GM23338 (cell line): ENCODE data around the gene SIN3B. TPM values are rescaled to one million over a fixed set of nuclear protein-coding genes. Genes with fewer than 3 reads are reported as not detected.

Experiments
- ATAC-seq: fragments of 200-7000 bp; cut with Tn5 transposase; 3 replicates; pipeline ENCODE4 v1.9.1; 2020
- DNase-seq: peaks from one replicate; pipeline ENCODE4 v3.0.0-alpha.2; 2015; ENCODE audit warnings: low spot score
- H2AFZ ChIP-seq: fragments of 200-600 bp; sonication (generic); 2 replicates; pipeline ENCODE4 v1.8.0; 2016; ENCODE audit warnings: antibody characterized with exemption, mild to moderate bottlenecking, moderate library complexity
- H3F3A ChIP-seq: fragments of 200-600 bp; sonication (generic); replicated peaks from 2 replicates; pipeline ENCODE4 v1.8.0; 2017; ENCODE audit warnings: antibody characterized with exemption, mixed run types, low read depth
- H3K27ac ChIP-seq: fragments of 200-600 bp; sonication (generic); 2 replicates; pipeline ENCODE4 v1.6.1; 2016; ENCODE audit warnings: low read depth
- H3K27me3 ChIP-seq: fragments of 200-600 bp; sonication (generic); 2 replicates; pipeline ENCODE4 v1.8.0; 2016; ENCODE audit warnings: mild to moderate bottlenecking, mixed run types, moderate library complexity; ENCODE audit not compliant: insufficient read depth
- H3K36me3 ChIP-seq: fragments of 200-600 bp; sonication (generic); 2 replicates; pipeline ENCODE4 v1.8.0; 2016; ENCODE audit warnings: mild to moderate bottlenecking; ENCODE audit not compliant: insufficient read depth
- H3K4me1 ChIP-seq: fragments of 200-600 bp; sonication (generic); 2 replicates; pipeline ENCODE4 v1.8.0; 2016; ENCODE audit warnings: mild to moderate bottlenecking, moderate library complexity; ENCODE audit not compliant: insufficient read depth
- H3K4me2 ChIP-seq: fragments of 200-600 bp; sonication (generic); 2 replicates; pipeline ENCODE4 v1.7.1; 2017; ENCODE audit warnings: mixed run types
- H3K4me3 ChIP-seq: fragments of 200-600 bp; sonication (generic); 2 replicates; pipeline ENCODE4 v1.6.1; 2016; ENCODE audit warnings: mixed run types
- H3K79me2 ChIP-seq: fragments of 200-600 bp; sonication (generic); replicated peaks from 2 replicates; pipeline ENCODE4 v1.8.0; 2017; ENCODE audit warnings: mild to moderate bottlenecking; ENCODE audit not compliant: insufficient read depth
- H3K9me2 ChIP-seq: fragments of 200-600 bp; sonication (generic); 2 replicates; pipeline ENCODE4 v1.8.0; 2017; ENCODE audit not compliant: insufficient read depth
- H4K20me1 ChIP-seq: fragments of 200-600 bp; sonication (generic); replicated peaks from 2 replicates; pipeline ENCODE4 v1.8.0; 2017; ENCODE audit warnings: mild to moderate bottlenecking; ENCODE audit not compliant: insufficient read depth
- H3K27ac Mint-ChIP-seq: 2 replicates; pipeline ENCODE4 v1.8.0; 2020; ENCODE audit warnings: inconsistent platforms, mild to moderate bottlenecking, moderate library complexity, mixed read lengths
- H3K27me3 Mint-ChIP-seq: 3 replicates; pipeline ENCODE4 v1.8.0; 2022; ENCODE audit warnings: low read depth, mild to moderate bottlenecking, moderate library complexity, mixed read lengths, inconsistent platforms; ENCODE audit not compliant: insufficient read depth, poor library complexity
- H3K36me3 Mint-ChIP-seq: 3 replicates; pipeline ENCODE4 v1.8.0; 2021; ENCODE audit warnings: low read depth, mild to moderate bottlenecking, inconsistent platforms, moderate library complexity, mixed read lengths
- H3K4me1 Mint-ChIP-seq: 3 replicates; pipeline ENCODE4 v1.8.0; 2020; ENCODE audit warnings: mild to moderate bottlenecking, inconsistent platforms, mixed read lengths
- H3K4me3 Mint-ChIP-seq: 3 replicates; pipeline ENCODE4 v1.8.0; 2021; ENCODE audit warnings: moderate library complexity, mild to moderate bottlenecking, inconsistent platforms, mixed read lengths
- H3K9me3 Mint-ChIP-seq: 3 replicates; pipeline ENCODE4 v1.8.0; 2020; ENCODE audit warnings: moderate library complexity, mild to moderate bottlenecking, inconsistent platforms, mixed read lengths
- CREB1 ChIP-seq: fragments of 250-450 bp; sonication (Bioruptor Pico); IDR thresholded peaks from 2 replicates; pipeline ENCODE4 v1.5.0; 2020; ENCODE audit warnings: low read depth, mild to moderate bottlenecking, moderate library complexity
- EZH2 ChIP-seq: fragments of 200-600 bp; sonication (generic); IDR thresholded peaks from one replicate; pipeline ENCODE4 v1.8.0; 2017; ENCODE audit warnings: antibody characterized with exemption, mild to moderate bottlenecking, low read depth; ENCODE audit not compliant: unreplicated experiment
- EZH2phosphoT487 ChIP-seq: fragments of 200-600 bp; sonication (generic); IDR thresholded peaks from one replicate; pipeline ENCODE4 v1.8.1; 2018; ENCODE audit warnings: antibody characterized with exemption; ENCODE audit not compliant: unreplicated experiment
- JUNB ChIP-seq: IDR thresholded peaks from one replicate; pipeline ENCODE4 v1.6.1; 2016; ENCODE audit warnings: antibody characterized with exemption; ENCODE audit not compliant: unreplicated experiment
- POLR2AphosphoS5 ChIP-seq: IDR thresholded peaks from 2 replicates; pipeline ENCODE4 v1.6.1; 2016; ENCODE audit warnings: antibody characterized with exemption, low read depth
- STAT1 ChIP-seq: IDR thresholded peaks from one replicate; pipeline ENCODE4 v1.6.1; 2016; ENCODE audit warnings: antibody characterized with exemption; ENCODE audit not compliant: unreplicated experiment
- ZNF114 ChIP-seq: fragments of 250-450 bp; sonication (Bioruptor Pico); IDR thresholded peaks from 2 replicates; pipeline ENCODE4 v1.5.0; 2020; ENCODE audit warnings: mild to moderate bottlenecking, moderate library complexity
- ZNF331 ChIP-seq: fragments of 250-450 bp; sonication (Bioruptor Pico); IDR thresholded peaks from 2 replicates; pipeline ENCODE4 v1.5.0; 2020; ENCODE audit warnings: low read depth, mild to moderate bottlenecking, moderate library complexity
- polyA plus RNA-seq: library from polyadenylated mRNA; unstranded; fragments of >200 nt; fragmentation: Nextera tagmentation; extraction: Ambion mirVana; gene quantifications from 2 replicates; pipeline ENCODE4 v1.2.1, GENCODE V29; 2016
- total RNA-seq: library from RNA; depleted of rRNA; stranded (reverse); fragments of >200 nt; shearing (Covaris generic); gene quantifications from 2 replicates; pipeline ENCODE4 v1.2.3, GENCODE V29; 2014
- TF ChIP-seq, protein P1 (sequence below), 2 experiments: fragments of 200-600 bp in 1 of 2; sonication (generic) in 1 of 2; conservative IDR thresholded peaks; 2 replicates each; pipeline versions ENCODE4 v1.5.1 to v1.6.1; 2016 to 2017; ENCODE audit warnings: antibody characterized with exemption in 2 of 2, low read depth in 2 of 2, mild to moderate bottlenecking in 2 of 2, moderate library complexity in 1 of 2
- TF ChIP-seq, protein P2 (sequence below): IDR thresholded peaks from 2 replicates; pipeline ENCODE4 v1.6.1; 2016; ENCODE audit warnings: antibody characterized with exemption
- TF ChIP-seq, protein P3 (sequence below): fragments of 250-450 bp; sonication (Bioruptor Pico); IDR thresholded peaks from 2 replicates; pipeline ENCODE4 v1.5.0; 2020; ENCODE audit warnings: mild to moderate bottlenecking, moderate library complexity

The SIN3B gene
- total and polyA plus RNA-seq, 2 experiments from 2014 or later: 37.6 to 68.6 TPM

DNA sequence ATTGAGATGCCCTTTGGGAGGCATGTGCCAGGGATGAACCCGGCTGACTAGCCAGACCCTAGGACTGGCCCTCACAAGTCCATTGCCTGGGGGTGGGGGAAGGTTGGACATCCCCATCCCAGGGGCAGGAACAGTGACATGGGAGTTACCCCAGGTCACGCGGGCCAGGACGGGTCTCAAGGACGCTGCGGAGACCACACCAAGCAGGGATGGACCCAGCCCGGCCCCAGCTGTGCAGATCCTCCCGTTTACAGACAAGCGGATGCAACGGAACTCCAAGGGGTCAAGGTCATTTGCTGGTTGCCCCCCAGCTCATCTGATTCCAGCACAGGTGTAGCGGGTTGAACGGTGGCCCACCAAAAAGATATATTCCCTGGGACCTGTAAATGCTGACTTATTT, 79.6 kb downstream of the SIN3B start:
- Histone ChIP-seq H3K27ac (no peak overlapping the region), H3K79me2 (no peaks in the 10 kb centered on the region), H3K9me2 (no peaks in the 10 kb centered on the region), H3F3A (no peaks in the 10 kb centered on the region), H3K4me3 (no peak overlapping the region), H3K4me1 (no peaks in the 10 kb centered on the region), H3K4me2 (no peak overlapping the region), H2AFZ (no peak overlapping the region), H3K36me3 (no peaks in the 10 kb centered on the region; the same call in 1 of the 2 replicates), H3K27me3 (no peaks in the 10 kb centered on the region), H4K20me1 (no peaks in the 10 kb centered on the region)
- DNase-seq (no peak), ATAC-seq (no peak)
- Mint-ChIP-seq H3K4me3 (no peak overlapping the region), H3K27me3 (peaks cover 2% of the 10 kb centered on the region), H3K4me1 (no peaks in the 10 kb centered on the region), H3K36me3 (peaks cover 18% of the 10 kb centered on the region), H3K27ac (no peak overlapping the region), H3K9me3 (peaks cover 28% of the 10 kb centered on the region)
- TF ChIP-seq ZNF114 (CRISPR knock-in tag) (no peak), EZH2 (no peak), POLR2AphosphoS5 (no peak)

DNA sequence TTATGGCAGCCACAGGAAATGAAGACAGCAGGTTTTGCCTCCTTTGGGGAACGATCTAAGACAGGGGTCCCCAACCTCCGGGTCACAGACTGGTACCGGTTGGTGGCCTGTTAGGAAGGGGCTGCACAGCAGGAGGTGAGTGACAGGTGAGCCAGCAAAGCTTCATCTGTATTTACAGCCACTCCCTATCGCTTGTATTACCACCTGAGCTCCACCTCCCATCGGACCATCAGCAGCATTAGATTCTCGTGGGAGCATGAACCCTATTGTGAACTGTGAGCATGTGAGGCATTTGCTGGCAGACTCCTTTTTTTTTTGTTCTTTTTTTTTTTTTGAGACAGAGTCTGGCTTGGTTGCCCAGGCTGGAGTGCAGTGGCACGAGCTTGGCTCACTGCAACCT, 81.8 kb downstream of the SIN3B start:
- Histone ChIP-seq H3K4me3 (no peak overlapping the region), H3K9me2 (no peaks in the 10 kb centered on the region), H4K20me1 (no peaks in the 10 kb centered on the region), H2AFZ (no peak overlapping the region), H3K4me1 (no peaks in the 10 kb centered on the region), H3F3A (no peaks in the 10 kb centered on the region), H3K27me3 (no peaks in the 10 kb centered on the region), H3K4me2 (no peak overlapping the region), H3K79me2 (no peaks in the 10 kb centered on the region), H3K36me3 (no peaks in the 10 kb centered on the region; the same call in 1 of the 2 replicates), H3K27ac (no peak overlapping the region)
- Mint-ChIP-seq H3K27me3 (peaks cover 2% of the 10 kb centered on the region), H3K9me3 (peaks cover 47% of the 10 kb centered on the region), H3K4me1 (no peaks in the 10 kb centered on the region), H3K36me3 (peaks cover 24% of the 10 kb centered on the region), H3K4me3 (no peak overlapping the region), H3K27ac (no peak overlapping the region)
- DNase-seq (no peak), ATAC-seq (no peak)
- TF ChIP-seq CREB1 (CRISPR knock-in tag): no peak
- TF ChIP-seq ZNF114 (CRISPR knock-in tag): no peak
- no peak for TF ChIP-seq EZH2
- TF ChIP-seq STAT1: no peak
- TF ChIP-seq, protein P1, sequence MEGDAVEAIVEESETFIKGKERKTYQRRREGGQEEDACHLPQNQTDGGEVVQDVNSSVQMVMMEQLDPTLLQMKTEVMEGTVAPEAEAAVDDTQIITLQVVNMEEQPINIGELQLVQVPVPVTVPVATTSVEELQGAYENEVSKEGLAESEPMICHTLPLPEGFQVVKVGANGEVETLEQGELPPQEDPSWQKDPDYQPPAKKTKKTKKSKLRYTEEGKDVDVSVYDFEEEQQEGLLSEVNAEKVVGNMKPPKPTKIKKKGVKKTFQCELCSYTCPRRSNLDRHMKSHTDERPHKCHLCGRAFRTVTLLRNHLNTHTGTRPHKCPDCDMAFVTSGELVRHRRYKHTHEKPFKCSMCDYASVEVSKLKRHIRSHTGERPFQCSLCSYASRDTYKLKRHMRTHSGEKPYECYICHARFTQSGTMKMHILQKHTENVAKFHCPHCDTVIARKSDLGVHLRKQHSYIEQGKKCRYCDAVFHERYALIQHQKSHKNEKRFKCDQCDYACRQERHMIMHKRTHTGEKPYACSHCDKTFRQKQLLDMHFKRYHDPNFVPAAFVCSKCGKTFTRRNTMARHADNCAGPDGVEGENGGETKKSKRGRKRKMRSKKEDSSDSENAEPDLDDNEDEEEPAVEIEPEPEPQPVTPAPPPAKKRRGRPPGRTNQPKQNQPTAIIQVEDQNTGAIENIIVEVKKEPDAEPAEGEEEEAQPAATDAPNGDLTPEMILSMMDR (conservative IDR thresholded peaks at IDR 0.05; ENCODE audit: low read depth in 2 of 2): no peak
- TF ChIP-seq, protein P2, sequence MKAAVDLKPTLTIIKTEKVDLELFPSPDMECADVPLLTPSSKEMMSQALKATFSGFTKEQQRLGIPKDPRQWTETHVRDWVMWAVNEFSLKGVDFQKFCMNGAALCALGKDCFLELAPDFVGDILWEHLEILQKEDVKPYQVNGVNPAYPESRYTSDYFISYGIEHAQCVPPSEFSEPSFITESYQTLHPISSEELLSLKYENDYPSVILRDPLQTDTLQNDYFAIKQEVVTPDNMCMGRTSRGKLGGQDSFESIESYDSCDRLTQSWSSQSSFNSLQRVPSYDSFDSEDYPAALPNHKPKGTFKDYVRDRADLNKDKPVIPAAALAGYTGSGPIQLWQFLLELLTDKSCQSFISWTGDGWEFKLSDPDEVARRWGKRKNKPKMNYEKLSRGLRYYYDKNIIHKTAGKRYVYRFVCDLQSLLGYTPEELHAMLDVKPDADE: no peak
- no peak for TF ChIP-seq ZNF331 (CRISPR knock-in tag)
- TF ChIP-seq, protein P3, sequence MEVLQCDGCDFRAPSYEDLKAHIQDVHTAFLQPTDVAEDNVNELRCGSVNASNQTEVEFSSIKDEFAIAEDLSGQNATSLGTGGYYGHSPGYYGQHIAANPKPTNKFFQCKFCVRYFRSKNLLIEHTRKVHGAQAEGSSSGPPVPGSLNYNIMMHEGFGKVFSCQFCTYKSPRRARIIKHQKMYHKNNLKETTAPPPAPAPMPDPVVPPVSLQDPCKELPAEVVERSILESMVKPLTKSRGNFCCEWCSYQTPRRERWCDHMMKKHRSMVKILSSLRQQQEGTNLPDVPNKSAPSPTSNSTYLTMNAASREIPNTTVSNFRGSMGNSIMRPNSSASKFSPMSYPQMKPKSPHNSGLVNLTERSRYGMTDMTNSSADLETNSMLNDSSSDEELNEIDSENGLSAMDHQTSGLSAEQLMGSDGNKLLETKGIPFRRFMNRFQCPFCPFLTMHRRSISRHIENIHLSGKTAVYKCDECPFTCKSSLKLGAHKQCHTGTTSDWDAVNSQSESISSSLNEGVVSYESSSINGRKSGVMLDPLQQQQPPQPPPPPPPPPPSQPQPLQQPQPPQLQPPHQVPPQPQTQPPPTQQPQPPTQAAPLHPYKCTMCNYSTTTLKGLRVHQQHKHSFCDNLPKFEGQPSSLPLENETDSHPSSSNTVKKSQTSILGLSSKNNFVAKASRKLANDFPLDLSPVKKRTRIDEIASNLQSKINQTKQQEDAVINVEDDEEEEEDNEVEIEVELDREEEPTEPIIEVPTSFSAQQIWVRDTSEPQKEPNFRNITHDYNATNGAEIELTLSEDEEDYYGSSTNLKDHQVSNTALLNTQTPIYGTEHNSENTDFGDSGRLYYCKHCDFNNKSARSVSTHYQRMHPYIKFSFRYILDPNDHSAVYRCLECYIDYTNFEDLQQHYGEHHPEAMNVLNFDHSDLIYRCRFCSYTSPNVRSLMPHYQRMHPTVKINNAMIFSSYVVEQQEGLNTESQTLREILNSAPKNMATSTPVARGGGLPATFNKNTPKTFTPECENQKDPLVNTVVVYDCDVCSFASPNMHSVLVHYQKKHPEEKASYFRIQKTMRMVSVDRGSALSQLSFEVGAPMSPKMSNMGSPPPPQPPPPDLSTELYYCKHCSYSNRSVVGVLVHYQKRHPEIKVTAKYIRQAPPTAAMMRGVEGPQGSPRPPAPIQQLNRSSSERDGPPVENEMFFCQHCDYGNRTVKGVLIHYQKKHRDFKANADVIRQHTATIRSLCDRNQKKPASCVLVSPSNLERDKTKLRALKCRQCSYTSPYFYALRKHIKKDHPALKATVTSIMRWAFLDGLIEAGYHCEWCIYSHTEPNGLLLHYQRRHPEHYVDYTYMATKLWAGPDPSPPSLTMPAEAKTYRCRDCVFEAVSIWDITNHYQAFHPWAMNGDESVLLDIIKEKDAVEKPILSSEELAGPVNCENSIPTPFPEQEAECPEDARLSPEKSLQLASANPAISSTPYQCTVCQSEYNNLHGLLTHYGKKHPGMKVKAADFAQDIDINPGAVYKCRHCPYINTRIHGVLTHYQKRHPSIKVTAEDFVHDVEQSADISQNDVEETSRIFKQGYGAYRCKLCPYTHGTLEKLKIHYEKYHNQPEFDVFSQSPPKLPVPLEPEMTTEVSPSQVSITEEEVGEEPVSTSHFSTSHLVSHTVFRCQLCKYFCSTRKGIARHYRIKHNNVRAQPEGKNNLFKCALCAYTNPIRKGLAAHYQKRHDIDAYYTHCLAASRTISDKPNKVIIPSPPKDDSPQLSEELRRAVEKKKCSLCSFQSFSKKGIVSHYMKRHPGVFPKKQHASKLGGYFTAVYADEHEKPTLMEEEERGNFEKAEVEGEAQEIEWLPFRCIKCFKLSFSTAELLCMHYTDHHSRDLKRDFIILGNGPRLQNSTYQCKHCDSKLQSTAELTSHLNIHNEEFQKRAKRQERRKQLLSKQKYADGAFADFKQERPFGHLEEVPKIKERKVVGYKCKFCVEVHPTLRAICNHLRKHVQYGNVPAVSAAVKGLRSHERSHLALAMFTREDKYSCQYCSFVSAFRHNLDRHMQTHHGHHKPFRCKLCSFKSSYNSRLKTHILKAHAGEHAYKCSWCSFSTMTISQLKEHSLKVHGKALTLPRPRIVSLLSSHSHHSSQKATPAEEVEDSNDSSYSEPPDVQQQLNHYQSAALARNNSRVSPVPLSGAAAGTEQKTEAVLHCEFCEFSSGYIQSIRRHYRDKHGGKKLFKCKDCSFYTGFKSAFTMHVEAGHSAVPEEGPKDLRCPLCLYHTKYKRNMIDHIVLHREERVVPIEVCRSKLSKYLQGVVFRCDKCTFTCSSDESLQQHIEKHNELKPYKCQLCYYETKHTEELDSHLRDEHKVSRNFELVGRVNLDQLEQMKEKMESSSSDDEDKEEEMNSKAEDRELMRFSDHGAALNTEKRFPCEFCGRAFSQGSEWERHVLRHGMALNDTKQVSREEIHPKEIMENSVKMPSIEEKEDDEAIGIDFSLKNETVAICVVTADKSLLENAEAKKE: no peak
- TF ChIP-seq EZH2phosphoT487: no peak
- TF ChIP-seq JUNB: no peak
